Thyroid gland (tissue), 4 donors: ENCODE results near the gene ASPG. TPM values are rescaled to one million over a fixed set of nuclear protein-coding genes. Genes with fewer than 3 reads are reported as not detected.

Experiments used
- DNase-seq, 2 donors: peaks; one replicate each; pipeline ENCODE4 v3.0.0-alpha.2; 2019
- H3K27ac ChIP-seq, 3 donors: fragments of 200-600 bp; sonication (generic); 1 replicate in 2 of 3; 2 replicates in 1 of 3; pipeline ENCODE4 v1.5.1; 2016 to 2019; ENCODE audit warnings: mild to moderate bottlenecking in 1 of 3, moderate library complexity in 1 of 3
- H3K27me3 ChIP-seq: fragments of 200-600 bp; sonication (generic); one replicate; pipeline ENCODE4 v1.5.1; 2019
- H3K36me3 ChIP-seq, 2 donors: fragments of 200-600 bp; sonication (generic); one replicate each; pipeline ENCODE4 v1.5.1; 2016 to 2019
- H3K4me1 ChIP-seq, 2 donors: fragments of 200-600 bp; sonication (generic); one replicate each; pipeline ENCODE4 v1.5.1; 2017 to 2019
- H3K4me3 ChIP-seq, 3 donors: fragments of 200-600 bp; sonication (generic); replicated peaks in 1 of 3; 1 replicate in 2 of 3; 2 replicates in 1 of 3; pipeline ENCODE4 v1.5.1; 2016; ENCODE audit warnings: mild to moderate bottlenecking in 1 of 3
- H3K9me3 ChIP-seq: fragments of 200-600 bp; sonication (generic); one replicate; pipeline ENCODE4 v1.5.1; 2017
- POLR2A ChIP-seq, 2 donors: fragments of 450-650 bp; IDR thresholded peaks; one replicate each; pipeline ENCODE4 v1.6.1; 2017; ENCODE audit warnings: antibody characterized with exemption in 2 of 2, mild to moderate bottlenecking in 2 of 2, moderate library complexity in 1 of 2
- WGBS, 2 donors: methylation state at CpG; one replicate each; pipeline ENCODE4 v1.1.5; 2017; 5-methylcytosine and 5-hydroxymethylcytosine counted together
- intact Hi-C: fragments of 100-400 bp; cut with DNase I; formaldehyde crosslinking; loops from one replicate; pipeline ENCODE4 v1.15.1; 2023
- total RNA-seq, 4 donors: library from RNA; depleted of rRNA; stranded (reverse); fragments of >200 nt; gene quantifications; one replicate each; pipeline ENCODE4 v1.2.3, GENCODE V29; 2016
- TF ChIP-seq, protein P1 (sequence below), 6 experiments: fragments of 200-600 bp in 3 of 6; fragments of 450-650 bp in 3 of 6; sonication (generic) in 3 of 6; IDR thresholded peaks; one replicate each; pipeline ENCODE4 v1.5.1; 2016 to 2019; ENCODE audit warnings: antibody characterized with exemption in 6 of 6, mild to moderate bottlenecking in 2 of 6, inconsistent platforms in 1 of 6, moderate library complexity in 1 of 6

ASPG gene
- total RNA-seq, 4 donors from 2014 or later: 7.5 to 24.0 (median 15.2) TPM

DNA sequence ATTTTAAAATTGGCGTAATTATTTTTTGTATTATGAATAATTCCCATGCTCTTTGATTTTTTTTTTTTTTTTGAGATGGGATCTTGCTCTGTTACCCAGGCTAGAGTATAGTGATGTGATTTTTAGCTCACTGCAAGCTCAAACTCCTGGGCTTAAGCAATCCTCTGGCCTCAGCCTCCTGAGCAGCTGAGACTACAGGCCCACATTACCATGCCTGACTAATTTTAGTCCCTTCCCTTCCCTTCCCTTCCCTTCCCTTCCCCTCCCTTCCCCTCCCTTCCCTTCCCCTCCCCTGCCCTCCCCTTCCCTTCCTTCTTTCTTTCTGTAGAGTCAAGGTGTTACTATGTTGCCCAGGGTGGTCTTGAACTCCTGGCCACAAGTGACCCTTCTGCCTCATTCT, 43.5 kb downstream of the ASPG start:
- WGBS, 2 donors: 97 to 99% methylated on average over 1 of the region's 1 CpG
- intact Hi-C loops: no loop called here
- H3K27ac ChIP-seq: no peak overlapping the region
- no peak for TF ChIP-seq POLR2A (IDR thresholded peaks at IDR 0.05)
- TF ChIP-seq, protein P1, sequence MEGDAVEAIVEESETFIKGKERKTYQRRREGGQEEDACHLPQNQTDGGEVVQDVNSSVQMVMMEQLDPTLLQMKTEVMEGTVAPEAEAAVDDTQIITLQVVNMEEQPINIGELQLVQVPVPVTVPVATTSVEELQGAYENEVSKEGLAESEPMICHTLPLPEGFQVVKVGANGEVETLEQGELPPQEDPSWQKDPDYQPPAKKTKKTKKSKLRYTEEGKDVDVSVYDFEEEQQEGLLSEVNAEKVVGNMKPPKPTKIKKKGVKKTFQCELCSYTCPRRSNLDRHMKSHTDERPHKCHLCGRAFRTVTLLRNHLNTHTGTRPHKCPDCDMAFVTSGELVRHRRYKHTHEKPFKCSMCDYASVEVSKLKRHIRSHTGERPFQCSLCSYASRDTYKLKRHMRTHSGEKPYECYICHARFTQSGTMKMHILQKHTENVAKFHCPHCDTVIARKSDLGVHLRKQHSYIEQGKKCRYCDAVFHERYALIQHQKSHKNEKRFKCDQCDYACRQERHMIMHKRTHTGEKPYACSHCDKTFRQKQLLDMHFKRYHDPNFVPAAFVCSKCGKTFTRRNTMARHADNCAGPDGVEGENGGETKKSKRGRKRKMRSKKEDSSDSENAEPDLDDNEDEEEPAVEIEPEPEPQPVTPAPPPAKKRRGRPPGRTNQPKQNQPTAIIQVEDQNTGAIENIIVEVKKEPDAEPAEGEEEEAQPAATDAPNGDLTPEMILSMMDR (IDR thresholded peaks at IDR 0.05): no peak
- H3K4me3 ChIP-seq: no peak overlapping the region
- no peak for DNase-seq
- no peaks in the 10 kb centered on the region for H3K4me1 ChIP-seq
- H3K9me3 ChIP-seq: no peaks in the 10 kb centered on the region
- no peaks in the 10 kb centered on the region for H3K27me3 ChIP-seq
- no peaks in the 10 kb centered on the region for H3K36me3 ChIP-seq

DNA sequence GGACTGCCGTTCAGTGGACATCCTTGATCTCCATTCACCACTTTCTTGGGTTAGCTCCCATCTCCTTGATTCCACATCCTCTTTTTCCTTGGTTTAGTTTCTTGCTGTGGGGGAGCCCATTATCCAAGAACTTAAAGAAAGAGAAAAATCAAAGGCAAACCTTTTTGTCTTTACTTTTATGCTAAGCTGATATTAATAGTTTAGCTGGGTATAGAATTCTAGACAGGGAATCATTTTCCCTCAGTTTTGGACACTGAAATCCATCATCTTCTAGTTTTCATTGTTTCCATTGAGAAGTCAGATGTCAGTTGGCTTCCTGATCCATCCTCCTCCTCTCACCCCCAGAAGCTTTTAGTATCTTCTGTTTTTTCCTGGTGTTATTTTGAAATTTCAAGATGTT, 44.1 kb downstream of the ASPG start:
- TF ChIP-seq, protein P1 (IDR thresholded peaks at IDR 0.05): no peak
- TF ChIP-seq POLR2A (IDR thresholded peaks at IDR 0.05): no peak
- no peaks in the 10 kb centered on the region for H3K27me3 ChIP-seq
- H3K4me1 ChIP-seq: no peaks in the 10 kb centered on the region
- no peak overlapping the region for H3K27ac ChIP-seq
- no peaks in the 10 kb centered on the region for H3K36me3 ChIP-seq
- H3K4me3 ChIP-seq: no peak overlapping the region
- DNase-seq: no peak
- 95 to 96% methylated on average over 1 of the region's 1 CpG for WGBS, 2 donors
- no peaks in the 10 kb centered on the region for H3K9me3 ChIP-seq
- intact Hi-C loops: no loop called here

- peak; percentile 81 to 89 for DNase-seq
- intact Hi-C loops: loop anchor here (2.0 to 5.0 kb wide), 2 partner anchors 34 to 52 kb away; no protein-coding TSS in a partner anchor
- Histone ChIP-seq H3K4me1 (peaks cover 4 to 10% of the 10 kb centered on the region in 2 donors), H3K27me3 (peaks cover 8% of the 10 kb centered on the region), H3K36me3 (no peaks in the 10 kb centered on the region), H3K9me3 (no peaks in the 10 kb centered on the region), H3K27ac (no peak overlapping the region), H3K4me3 (no peak overlapping the region)
- TF ChIP-seq, protein P1 (IDR thresholded peaks at IDR 0.05): peak; percentile 31 to 93 (median 76)
- TF ChIP-seq POLR2A (IDR thresholded peaks at IDR 0.05): no peak
- 16 to 18% methylated on average over 8 to 10 of the region's 11 CpGs for WGBS, 2 donors
Measured at GRCh38 chr14:104130974-104131651, 45.6 kb downstream of the ASPG start.

- H3K4me3 ChIP-seq: no peak overlapping the region
- H3K36me3 ChIP-seq: no peaks in the 10 kb centered on the region
- no peaks in the 10 kb centered on the region for H3K9me3 ChIP-seq
- peak in 1 of 2 donors; percentile 1 for DNase-seq
- 75 to 80% methylated on average over 23 of the region's 23 CpGs for WGBS, 2 donors
- H3K27ac ChIP-seq: no peak overlapping the region
- H3K4me1 ChIP-seq: peaks cover 8 to 19% of the 10 kb centered on the region in 2 donors
- intact Hi-C loops: loop anchor here (2.0 to 5.0 kb wide), 2 partner anchors 35 to 53 kb away; no protein-coding TSS in a partner anchor
- peaks cover 8% of the 10 kb centered on the region for H3K27me3 ChIP-seq
- no peak for TF ChIP-seq POLR2A (IDR thresholded peaks at IDR 0.05)
Measured at GRCh38 chr14:104131968-104132732, 46.6 kb downstream of the ASPG start.

- H3K27me3 ChIP-seq: peaks cover 8% of the 10 kb centered on the region
- no peak for TF ChIP-seq POLR2A (IDR thresholded peaks at IDR 0.05)
- TF ChIP-seq, protein P1 (IDR thresholded peaks at IDR 0.05): no peak
- intact Hi-C loops: loop anchor here (5.0 kb wide), 1 partner anchor 36 kb away; no protein-coding TSS in a partner anchor
- H3K4me1 ChIP-seq: peaks cover 15 to 28% of the 10 kb centered on the region in 2 donors
- H3K4me3 ChIP-seq: no peak overlapping the region
- 34 to 46% methylated on average over 7 of the region's 7 CpGs for WGBS, 2 donors
- no peaks in the 10 kb centered on the region for H3K36me3 ChIP-seq
- H3K9me3 ChIP-seq: no peaks in the 10 kb centered on the region
- DNase-seq: no peak
- H3K27ac ChIP-seq: no peak overlapping the region
Measured at GRCh38 chr14:104132981-104133380, 47.5 kb downstream of the ASPG start.
